Uterus (tissue), 4 donors: Measurements from ENCODE around the gene PRRT1B. TPM values are rescaled to one million over a fixed set of nuclear protein-coding genes. Genes with fewer than 3 reads are reported as not detected.
"Not testable (repeated sequence)": the region's sequence is repeated elsewhere in the genome, so short reads cannot be mapped to it uniquely, and the experiment has no call there.

Source experiments
- DNase-seq, 2 donors: peaks; one replicate each; pipeline ENCODE4 v3.0.0-alpha.2; 2019 to 2020
- H3K27ac ChIP-seq, 2 donors: fragments of 200-600 bp; sonication (generic); 1 replicate in 1 of 2; 2 replicates in 1 of 2; pipeline ENCODE4 v1.5.1; 2016 to 2018
- H3K27me3 ChIP-seq, 2 donors: fragments of 200-600 bp; sonication (generic); one replicate each; pipeline ENCODE4 v1.5.1; 2018 to 2019; ENCODE audit warnings: control low read depth in 1 of 2
- H3K36me3 ChIP-seq, 2 donors: fragments of 200-600 bp; sonication (generic); one replicate each; pipeline ENCODE4 v1.5.1; 2019; ENCODE audit warnings: control low read depth in 1 of 2
- H3K4me1 ChIP-seq, 2 donors: fragments of 200-600 bp; sonication (generic); one replicate each; pipeline ENCODE4 v1.5.1; 2018 to 2019; ENCODE audit warnings: control low read depth in 1 of 2
- H3K4me3 ChIP-seq, 2 donors: fragments of 200-600 bp; sonication (generic); 1 replicate in 1 of 2; 2 replicates in 1 of 2; pipeline ENCODE4 v1.5.1; 2018 to 2019; ENCODE audit warnings: mild to moderate bottlenecking in 1 of 2
- H3K9me3 ChIP-seq, 2 donors: fragments of 200-600 bp; sonication (generic); one replicate each; pipeline ENCODE4 v1.5.1; 2019; ENCODE audit warnings: control low read depth in 1 of 2
- POLR2A ChIP-seq, 2 donors: fragments of 450-650 bp; IDR thresholded peaks; one replicate each; pipeline ENCODE4 v1.6.1; 2016; ENCODE audit warnings: antibody characterized with exemption in 2 of 2, mild to moderate bottlenecking in 1 of 2, moderate library complexity in 1 of 2
- intact Hi-C: fragments of 100-400 bp; cut with DNase I; formaldehyde crosslinking; loops from one replicate; pipeline ENCODE4 v1.15.1; 2023; ENCODE audit warnings: low total_unique reads
- total RNA-seq, 4 donors: library from RNA; depleted of rRNA in 3 of 4; stranded (reverse); fragments of >200 nt in 3 of 4; gene quantifications; one replicate each; pipeline versions ENCODE4 v1.1.0 to v1.2.4, GENCODE V29; 2014 to 2023
- TF ChIP-seq, protein P1 (sequence below), 4 experiments: fragments of 200-600 bp in 2 of 4; fragments of 450-650 bp in 2 of 4; sonication (generic) in 2 of 4; IDR thresholded peaks; one replicate each; pipeline ENCODE4 v1.5.1; 2016 to 2019; ENCODE audit warnings: antibody characterized with exemption in 4 of 4, mild to moderate bottlenecking in 2 of 4, moderate library complexity in 1 of 4
- donor health status: DM: yes; HTN: yes; CAD: no.

PRRT1B gene
- total RNA-seq, 4 donors from 2014 or later, result not detected

DNA sequence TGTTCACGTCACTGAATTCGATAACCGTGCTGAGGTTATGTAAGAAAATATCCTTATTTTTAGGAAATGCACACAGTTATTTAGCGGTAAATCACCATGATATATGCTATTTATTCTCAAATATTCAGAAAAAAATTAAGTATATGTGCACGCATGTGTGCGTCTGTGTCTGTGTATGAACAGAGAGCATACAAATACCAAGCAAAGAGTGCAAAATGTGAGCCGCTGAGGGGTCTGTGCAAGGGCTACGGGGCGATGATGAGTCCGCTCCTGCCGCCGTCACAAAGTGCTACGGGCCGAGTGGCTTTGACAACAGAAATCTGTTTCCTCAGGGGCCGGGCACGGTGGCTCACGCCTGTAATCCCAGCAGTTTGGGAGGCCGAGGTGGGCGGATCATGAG lies 7.4 kb upstream of the PRRT1B start:
- H3K36me3 ChIP-seq, result no peaks in the 10 kb centered on the region
- no peaks in the 10 kb centered on the region for H3K27me3 ChIP-seq
- no peak overlapping the region for H3K4me3 ChIP-seq
- H3K9me3 ChIP-seq, result no peaks in the 10 kb centered on the region
- intact Hi-C loops, result no loop called here
- no peak for TF ChIP-seq POLR2A (IDR thresholded peaks at IDR 0.05)
- TF ChIP-seq, protein P1, sequence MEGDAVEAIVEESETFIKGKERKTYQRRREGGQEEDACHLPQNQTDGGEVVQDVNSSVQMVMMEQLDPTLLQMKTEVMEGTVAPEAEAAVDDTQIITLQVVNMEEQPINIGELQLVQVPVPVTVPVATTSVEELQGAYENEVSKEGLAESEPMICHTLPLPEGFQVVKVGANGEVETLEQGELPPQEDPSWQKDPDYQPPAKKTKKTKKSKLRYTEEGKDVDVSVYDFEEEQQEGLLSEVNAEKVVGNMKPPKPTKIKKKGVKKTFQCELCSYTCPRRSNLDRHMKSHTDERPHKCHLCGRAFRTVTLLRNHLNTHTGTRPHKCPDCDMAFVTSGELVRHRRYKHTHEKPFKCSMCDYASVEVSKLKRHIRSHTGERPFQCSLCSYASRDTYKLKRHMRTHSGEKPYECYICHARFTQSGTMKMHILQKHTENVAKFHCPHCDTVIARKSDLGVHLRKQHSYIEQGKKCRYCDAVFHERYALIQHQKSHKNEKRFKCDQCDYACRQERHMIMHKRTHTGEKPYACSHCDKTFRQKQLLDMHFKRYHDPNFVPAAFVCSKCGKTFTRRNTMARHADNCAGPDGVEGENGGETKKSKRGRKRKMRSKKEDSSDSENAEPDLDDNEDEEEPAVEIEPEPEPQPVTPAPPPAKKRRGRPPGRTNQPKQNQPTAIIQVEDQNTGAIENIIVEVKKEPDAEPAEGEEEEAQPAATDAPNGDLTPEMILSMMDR (IDR thresholded peaks at IDR 0.05), result no peak
- no peak overlapping the region for H3K27ac ChIP-seq
- DNase-seq, result no peak
- no peaks in the 10 kb centered on the region for H3K4me1 ChIP-seq

DNA sequence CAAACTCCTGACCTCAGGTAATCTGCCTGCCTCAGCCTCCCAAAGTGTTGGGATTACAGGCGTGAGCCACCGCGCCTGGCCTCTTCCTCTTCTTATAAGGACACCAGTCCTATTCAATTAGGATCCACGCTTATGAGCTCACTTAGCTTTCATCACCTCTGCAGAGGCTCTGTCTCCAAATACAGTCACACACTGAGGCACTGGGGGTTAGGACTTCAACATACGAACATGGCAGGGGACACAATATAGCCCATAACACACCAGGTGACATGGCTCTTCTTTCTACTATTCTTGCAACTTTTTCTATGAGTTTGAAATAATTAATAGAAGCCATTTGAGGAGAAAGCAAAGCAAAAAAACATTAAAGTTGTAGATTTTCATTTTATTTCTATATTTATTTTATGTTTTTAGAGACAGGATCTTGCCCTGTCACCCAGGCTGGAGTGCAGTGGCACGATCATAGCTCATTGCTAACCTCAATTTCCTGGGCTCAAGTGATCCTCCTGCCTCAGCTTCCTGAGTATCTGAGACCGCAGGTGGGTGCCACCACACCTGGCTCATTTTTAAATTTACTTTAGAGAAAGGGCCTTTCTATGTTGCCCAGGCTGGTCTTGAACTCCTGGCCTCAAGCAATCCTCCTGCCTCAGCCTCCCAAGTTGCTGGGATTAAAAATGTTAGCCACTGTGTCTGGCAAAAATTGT lies 6.0 kb upstream of the PRRT1B start:
- no peak overlapping the region for H3K4me3 ChIP-seq
- no peak for DNase-seq
- no peak for TF ChIP-seq POLR2A (IDR thresholded peaks at IDR 0.05)
- TF ChIP-seq, protein P1 (IDR thresholded peaks at IDR 0.05), result no peak
- no peaks in the 10 kb centered on the region for H3K27me3 ChIP-seq
- no peaks in the 10 kb centered on the region for H3K4me1 ChIP-seq
- H3K36me3 ChIP-seq, result no peaks in the 10 kb centered on the region
- intact Hi-C loops, result no loop called here
- peaks cover 0 to 11% of the 10 kb centered on the region in 2 donors for H3K9me3 ChIP-seq
- no peak overlapping the region for H3K27ac ChIP-seq

DNA sequence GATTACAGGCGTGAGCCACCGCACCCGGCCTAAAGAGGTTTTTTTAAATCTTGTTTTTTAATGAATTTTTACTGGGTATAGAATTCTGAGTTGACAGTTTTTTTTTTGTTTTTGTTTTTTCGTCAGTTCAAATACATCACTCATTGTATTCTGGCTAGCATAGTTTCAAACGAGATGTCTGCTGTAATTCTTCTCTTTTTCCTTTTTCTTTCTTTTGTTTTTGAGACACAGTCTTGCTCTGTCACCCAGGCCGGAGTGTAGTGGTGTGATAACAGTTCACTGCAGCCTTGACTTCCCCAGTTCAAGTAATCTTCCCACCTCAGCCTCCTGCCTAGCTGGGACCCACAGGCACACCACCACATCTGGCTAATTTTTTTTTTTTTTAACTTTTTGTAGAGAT lies 2.2 kb upstream of the PRRT1B start:
- Histone ChIP-seq H3K36me3 (no peaks in the 10 kb centered on the region), H3K27me3 (peaks cover 4 to 27% of the 10 kb centered on the region in 2 donors), H3K4me1 (peaks cover 0 to 11% of the 10 kb centered on the region in 2 donors), H3K9me3 (peaks cover 0 to 11% of the 10 kb centered on the region in 2 donors), H3K27ac (no peak overlapping the region), H3K4me3 (no peak overlapping the region)
- TF ChIP-seq POLR2A (IDR thresholded peaks at IDR 0.05), result no peak
- TF ChIP-seq, protein P1 (IDR thresholded peaks at IDR 0.05), result no peak
- intact Hi-C loops, result no loop called here
- DNase-seq, result no peak

DNA sequence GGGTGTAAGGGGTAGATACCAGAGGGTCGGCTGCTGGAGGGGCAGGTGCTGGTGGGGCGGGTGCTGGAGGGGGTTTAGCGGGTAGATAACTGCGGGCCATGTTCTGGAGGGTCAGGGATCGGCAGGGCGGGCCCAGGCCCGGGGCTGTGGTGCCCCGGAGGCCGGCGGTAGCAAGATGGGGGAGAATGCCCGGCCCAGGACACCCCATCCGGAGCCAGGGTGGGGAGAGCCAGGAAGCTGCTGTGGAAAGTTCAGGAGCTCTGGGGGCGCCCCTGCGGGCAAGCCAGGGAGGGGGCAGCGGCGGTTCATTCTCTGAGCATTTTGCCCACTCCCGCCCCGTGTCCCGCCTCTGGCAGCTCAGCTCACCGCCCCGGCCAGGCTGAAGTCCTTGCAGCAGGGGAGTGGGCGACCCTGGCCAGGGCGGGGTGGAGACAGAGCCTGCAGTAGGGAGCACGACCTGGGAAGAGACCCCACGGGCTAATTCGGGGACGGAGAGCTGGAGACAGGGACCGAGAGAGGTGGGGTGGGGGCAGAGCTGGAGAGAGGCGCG lies 538 bp downstream of the PRRT1B start:
- peaks cover 0 to 11% of the 10 kb centered on the region in 2 donors for H3K4me1 ChIP-seq
- peaks cover 0 to 11% of the 10 kb centered on the region in 2 donors for H3K9me3 ChIP-seq
- no peak for DNase-seq
- no peak overlapping the region for H3K4me3 ChIP-seq
- intact Hi-C loops, result no loop called here
- no peak for TF ChIP-seq POLR2A (IDR thresholded peaks at IDR 0.05)
- TF ChIP-seq, protein P1 (IDR thresholded peaks at IDR 0.05), result no peak
- H3K27ac ChIP-seq, result no peak overlapping the region
- H3K27me3 ChIP-seq, result peaks cover 4 to 27% of the 10 kb centered on the region in 2 donors
- no peaks in the 10 kb centered on the region for H3K36me3 ChIP-seq

DNA sequence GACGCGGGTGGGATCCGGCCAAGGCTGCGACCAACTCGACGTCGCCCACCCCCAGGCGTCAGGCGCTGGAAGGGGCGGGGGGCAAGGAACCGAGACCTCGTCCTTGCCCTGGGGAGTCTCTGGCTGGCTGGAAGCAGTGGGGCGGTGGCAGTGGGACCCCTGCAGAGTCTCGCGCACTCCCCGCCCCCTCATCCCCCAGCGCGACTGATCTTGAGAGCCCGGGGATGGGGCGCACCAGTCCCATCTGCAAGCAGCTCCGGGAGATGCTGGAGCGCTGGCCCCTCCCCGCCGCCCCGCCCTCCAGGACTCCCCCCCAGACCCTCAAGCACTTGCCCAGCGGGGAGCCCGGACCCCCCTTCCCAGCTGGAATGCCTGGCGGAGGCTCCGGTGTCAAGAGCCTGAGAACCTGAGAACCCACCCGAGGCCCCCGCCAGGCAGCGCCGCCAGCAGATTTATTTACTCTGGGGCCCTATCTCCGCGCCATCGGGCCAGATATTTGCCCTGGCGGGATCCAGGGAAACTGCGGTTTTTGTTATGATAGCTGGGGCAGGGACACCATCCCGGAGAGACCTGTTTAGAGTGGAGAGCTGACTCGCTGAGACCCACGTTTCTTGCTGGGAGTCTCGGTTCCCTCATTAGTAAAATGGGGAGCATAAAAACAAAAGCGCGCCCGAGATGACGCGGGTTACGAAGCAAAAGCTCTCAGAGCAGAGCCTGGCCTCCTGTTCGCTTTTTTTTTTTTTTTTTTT lies 1.2 kb downstream of the PRRT1B start:
- Histone ChIP-seq H3K4me1 (peaks cover 0 to 11% of the 10 kb centered on the region in 2 donors), H3K36me3 (no peaks in the 10 kb centered on the region), H3K4me3 (peak overlapping the region in 1 of 2 donors; percentile 14), H3K9me3 (peaks cover 0 to 11% of the 10 kb centered on the region in 2 donors), H3K27ac (no peak overlapping the region), H3K27me3 (peaks cover 4 to 27% of the 10 kb centered on the region in 2 donors)
- DNase-seq, result no peak
- TF ChIP-seq POLR2A (IDR thresholded peaks at IDR 0.05), result no peak
- TF ChIP-seq, protein P1 (IDR thresholded peaks at IDR 0.05), result peak in 1 of 4 experiments; percentile 6
- intact Hi-C loops, result no loop called here

DNA sequence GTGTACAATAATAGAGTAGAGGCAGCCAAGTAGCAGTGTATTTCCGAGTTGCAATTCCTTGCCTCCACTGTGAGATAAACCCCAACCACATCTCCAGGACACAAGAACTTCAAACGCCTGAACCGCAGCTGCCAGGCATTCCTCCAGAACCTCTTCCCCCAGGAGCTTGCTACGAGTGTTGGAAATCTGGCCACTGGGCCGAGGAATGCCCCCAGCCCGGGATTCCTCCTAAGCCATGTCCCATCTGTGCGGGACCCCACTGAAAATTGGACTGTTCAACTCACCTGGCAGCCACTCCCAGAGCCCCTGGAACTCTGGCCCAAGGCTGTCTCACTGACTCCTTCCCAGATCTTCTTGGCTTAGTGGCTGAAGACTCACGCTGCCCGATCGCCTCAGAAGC lies 3.9 kb downstream of the PRRT1B start:
- H3K4me1 ChIP-seq, result peaks cover 0 to 11% of the 10 kb centered on the region in 2 donors
- H3K36me3 ChIP-seq, H3K27ac ChIP-seq, H3K9me3 ChIP-seq, DNase-seq, intact Hi-C loops, H3K4me3 ChIP-seq: not testable (repeated sequence)
- H3K27me3 ChIP-seq, result peaks cover 4 to 33% of the 10 kb centered on the region in 2 donors

DNA sequence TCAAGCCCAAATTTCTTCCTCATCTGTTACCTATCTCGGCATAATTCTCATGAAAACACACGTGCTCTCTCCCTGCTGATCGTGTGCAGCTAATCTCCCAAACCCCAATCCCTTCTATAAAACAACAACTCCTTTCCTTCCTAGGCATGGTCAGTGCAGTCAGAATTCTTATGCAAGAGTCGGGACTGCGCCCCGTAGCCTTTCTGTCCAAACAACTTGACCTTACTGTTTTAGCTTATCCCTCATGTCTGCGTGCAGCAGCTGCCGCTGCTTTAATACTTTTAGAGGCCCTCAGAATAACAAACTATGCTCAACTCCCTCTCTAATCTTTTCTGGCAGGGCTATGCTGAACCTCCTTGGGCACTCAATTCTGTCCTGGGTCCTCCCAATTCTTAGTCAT lies 5.1 kb downstream of the PRRT1B start:
- H3K27ac ChIP-seq, H3K4me3 ChIP-seq, H3K9me3 ChIP-seq, H3K36me3 ChIP-seq, intact Hi-C loops, DNase-seq: not testable (repeated sequence)
- H3K27me3 ChIP-seq, result peaks cover 4 to 28% of the 10 kb centered on the region in 2 donors
- peaks cover 0 to 11% of the 10 kb centered on the region in 2 donors for H3K4me1 ChIP-seq
